A549 (cell line): ENCODE results near the gene MANEAL.

ENCODE experiments used
- HOXA7 ChIP-seq: fragments of 250-450 bp; sonication (Bioruptor Pico); IDR thresholded peaks from 2 replicates; pipeline ENCODE4 v1.5.0; 2020; ENCODE audit warnings: mild to moderate bottlenecking, moderate library complexity
- POLR2A ChIP-seq: IDR thresholded peaks from 2 replicates; pipeline ENCODE4 v1.6.1; 2012; ENCODE audit warnings: mild to moderate bottlenecking, low read length
- RAD21 ChIP-seq, 2 experiments: fragments of >200 bp in 1 of 2; sonication (Bioruptor Twin) in 1 of 2; formaldehyde crosslinking in 1 of 2; IDR thresholded peaks in 1 of 2; conservative IDR thresholded peaks in 1 of 2; 2 replicates in 1 of 2; 3 replicates in 1 of 2; pipeline ENCODE4 v1.6.1; 2012 to 2018; ENCODE audit warnings: inconsistent platforms in 1 of 2
- TF ChIP-seq, protein P1 (sequence below): fragments of >200 bp; sonication (Bioruptor Twin); formaldehyde crosslinking; IDR thresholded peaks from 3 replicates; pipeline ENCODE4 v1.5.1; 2016
- TF ChIP-seq, protein P2 (sequence below): fragments of 450-650 bp; IDR thresholded peaks from 2 replicates; pipeline ENCODE4 v1.6.1; 2014; ENCODE audit warnings: antibody characterized with exemption

DNA sequence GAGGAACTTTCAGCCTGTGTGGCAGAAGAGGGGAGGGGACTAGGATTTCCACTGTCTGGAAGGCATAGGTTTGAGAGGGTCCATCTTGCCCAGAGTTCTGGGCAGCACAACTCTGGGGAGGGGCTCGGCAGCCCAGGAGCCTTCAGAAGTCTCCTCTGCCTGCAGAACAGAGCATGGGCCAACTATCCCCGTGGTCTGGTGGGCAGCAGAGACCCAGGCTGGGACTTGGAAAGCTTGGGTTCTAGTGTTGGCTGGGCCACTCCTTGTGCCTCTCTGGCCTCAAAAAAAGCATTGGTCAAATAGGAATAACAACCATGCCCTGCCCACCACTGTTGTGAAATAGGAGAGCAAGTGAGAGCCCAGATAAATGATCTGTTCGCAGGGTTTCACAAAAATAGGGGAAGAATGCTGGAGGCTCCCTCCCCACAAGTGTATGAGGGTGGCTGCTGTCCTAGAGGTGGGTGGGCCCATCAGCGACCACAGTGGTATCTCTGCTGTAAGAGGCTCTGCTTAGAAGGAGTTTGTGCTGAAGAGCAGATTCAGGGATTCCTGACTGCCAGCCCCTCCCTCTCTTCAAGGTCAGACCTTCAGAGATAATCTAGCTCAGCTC, 37.6 kb upstream of the MANEAL start:
- TF ChIP-seq, protein P1, sequence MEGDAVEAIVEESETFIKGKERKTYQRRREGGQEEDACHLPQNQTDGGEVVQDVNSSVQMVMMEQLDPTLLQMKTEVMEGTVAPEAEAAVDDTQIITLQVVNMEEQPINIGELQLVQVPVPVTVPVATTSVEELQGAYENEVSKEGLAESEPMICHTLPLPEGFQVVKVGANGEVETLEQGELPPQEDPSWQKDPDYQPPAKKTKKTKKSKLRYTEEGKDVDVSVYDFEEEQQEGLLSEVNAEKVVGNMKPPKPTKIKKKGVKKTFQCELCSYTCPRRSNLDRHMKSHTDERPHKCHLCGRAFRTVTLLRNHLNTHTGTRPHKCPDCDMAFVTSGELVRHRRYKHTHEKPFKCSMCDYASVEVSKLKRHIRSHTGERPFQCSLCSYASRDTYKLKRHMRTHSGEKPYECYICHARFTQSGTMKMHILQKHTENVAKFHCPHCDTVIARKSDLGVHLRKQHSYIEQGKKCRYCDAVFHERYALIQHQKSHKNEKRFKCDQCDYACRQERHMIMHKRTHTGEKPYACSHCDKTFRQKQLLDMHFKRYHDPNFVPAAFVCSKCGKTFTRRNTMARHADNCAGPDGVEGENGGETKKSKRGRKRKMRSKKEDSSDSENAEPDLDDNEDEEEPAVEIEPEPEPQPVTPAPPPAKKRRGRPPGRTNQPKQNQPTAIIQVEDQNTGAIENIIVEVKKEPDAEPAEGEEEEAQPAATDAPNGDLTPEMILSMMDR, result no peak
- TF ChIP-seq RAD21 (conservative IDR thresholded peaks at IDR 0.05 in 1 of 2, IDR thresholded peaks at IDR 0.05 in 1 of 2) (no peak), POLR2A (no peak), HOXA7 (CRISPR knock-in tag) (no peak)
- TF ChIP-seq, protein P2, sequence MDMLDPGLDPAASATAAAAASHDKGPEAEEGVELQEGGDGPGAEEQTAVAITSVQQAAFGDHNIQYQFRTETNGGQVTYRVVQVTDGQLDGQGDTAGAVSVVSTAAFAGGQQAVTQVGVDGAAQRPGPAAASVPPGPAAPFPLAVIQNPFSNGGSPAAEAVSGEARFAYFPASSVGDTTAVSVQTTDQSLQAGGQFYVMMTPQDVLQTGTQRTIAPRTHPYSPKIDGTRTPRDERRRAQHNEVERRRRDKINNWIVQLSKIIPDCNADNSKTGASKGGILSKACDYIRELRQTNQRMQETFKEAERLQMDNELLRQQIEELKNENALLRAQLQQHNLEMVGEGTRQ, result no peak
